RWPE2 (cell line): ENCODE results near the gene TMEM187.
"Not testable (repeated sequence)": the region's sequence is repeated elsewhere in the genome, so short reads cannot be mapped to it uniquely, and the experiment has no call there.

Experiments
- ATAC-seq: fragments of 200-7000 bp; cut with Tn5 transposase; 3 replicates; pipeline ENCODE4 v1.9.1; 2021; ENCODE audit warnings: low read depth
- DNase-seq: peaks from one replicate; pipeline ENCODE4 v3.0.0-alpha.2; 2020; ENCODE audit warnings: low spot score
- H3K27ac ChIP-seq: fragments of 450-650 bp; 2 replicates; pipeline ENCODE4 v1.5.1; 2017; ENCODE audit warnings: mild to moderate bottlenecking; ENCODE audit not compliant: poor library complexity, severe bottlenecking
- H3K27me3 ChIP-seq: fragments of 250-450 bp; sonication (Bioruptor Pico); 2 replicates; pipeline ENCODE4 v1.5.1; 2021; ENCODE audit warnings: mild to moderate bottlenecking, moderate library complexity; ENCODE audit not compliant: insufficient read depth, poor library complexity, severe bottlenecking
- H3K36me3 ChIP-seq: fragments of 250-450 bp; sonication (Bioruptor Pico); 2 replicates; pipeline ENCODE4 v1.5.1; 2020; ENCODE audit warnings: low read depth, mild to moderate bottlenecking, moderate library complexity
- H3K4me1 ChIP-seq: fragments of 250-450 bp; sonication (Bioruptor Pico); 2 replicates; pipeline ENCODE4 v1.5.1; 2021; ENCODE audit warnings: mild to moderate bottlenecking, moderate library complexity; ENCODE audit not compliant: insufficient read depth, poor library complexity, severe bottlenecking
- H3K4me3 ChIP-seq: fragments of 250-450 bp; sonication (Bioruptor Pico); 2 replicates; pipeline ENCODE4 v1.5.1; 2021; ENCODE audit warnings: mild to moderate bottlenecking, moderate library complexity; ENCODE audit not compliant: severe bottlenecking
- H3K9me3 ChIP-seq: fragments of 250-450 bp; sonication (Bioruptor Pico); 2 replicates; pipeline ENCODE4 v1.5.1; 2021; ENCODE audit warnings: mild to moderate bottlenecking, moderate library complexity; ENCODE audit not compliant: severe bottlenecking
- CTCF ChIP-seq: fragments of 450-650 bp; IDR thresholded peaks from one replicate; pipeline ENCODE4 v1.5.1; 2017; ENCODE audit warnings: mild to moderate bottlenecking, moderate library complexity; ENCODE audit not compliant: poor library complexity, severe bottlenecking

The TMEM187 gene

GRCh38 chrX:153989973-153990655 lies 17.6 kb downstream of the TMEM187 start:
- no peak for TF ChIP-seq CTCF
- ATAC-seq (no peak), DNase-seq (no peak)
- Histone ChIP-seq H3K27me3 (no peaks in the 10 kb centered on the region), H3K4me1 (no peaks in the 10 kb centered on the region), H3K9me3 (no peaks in the 10 kb centered on the region), H3K36me3 (no peaks in the 10 kb centered on the region), H3K4me3 (no peak overlapping the region), H3K27ac (no peak overlapping the region)

GRCh38 chrX:153991013-153991580 lies 18.5 kb downstream of the TMEM187 start:
- H3K36me3 ChIP-seq = no peaks in the 10 kb centered on the region
- H3K4me1 ChIP-seq = no peaks in the 10 kb centered on the region
- H3K27ac ChIP-seq = no peak overlapping the region
- DNase-seq (no peak), ATAC-seq (no peak)
- H3K4me3 ChIP-seq = no peak overlapping the region
- TF ChIP-seq CTCF = no peak
- no peaks in the 10 kb centered on the region for H3K9me3 ChIP-seq
- no peaks in the 10 kb centered on the region for H3K27me3 ChIP-seq

- Histone ChIP-seq H3K27me3 (no peaks in the 10 kb centered on the region), H3K36me3 (no peaks in the 10 kb centered on the region), H3K9me3 (no peaks in the 10 kb centered on the region), H3K27ac (no peak overlapping the region), H3K4me1 (no peaks in the 10 kb centered on the region), H3K4me3 (no peak overlapping the region)
- DNase-seq (no peak), ATAC-seq (no peak)
- TF ChIP-seq CTCF = no peak
These were observed 19.6 kb downstream of the TMEM187 start for GRCh38 chrX:153992180-153992579.

GRCh38 chrX:153993079-153993478 lies 20.5 kb downstream of the TMEM187 start:
- no peak for DNase-seq
- TF ChIP-seq CTCF = no peak
- Histone ChIP-seq H3K9me3 (no peaks in the 10 kb centered on the region), H3K4me1 (no peaks in the 10 kb centered on the region), H3K4me3 (no peak overlapping the region), H3K27me3 (no peaks in the 10 kb centered on the region), H3K27ac (no peak overlapping the region), H3K36me3 (no peaks in the 10 kb centered on the region)
- ATAC-seq = no peak

- H3K4me1 ChIP-seq = no peaks in the 10 kb centered on the region
- no peaks in the 10 kb centered on the region for H3K27me3 ChIP-seq
- no peak overlapping the region for H3K27ac ChIP-seq
- no peaks in the 10 kb centered on the region for H3K9me3 ChIP-seq
- no peak for TF ChIP-seq CTCF
- DNase-seq (no peak), ATAC-seq (no peak)
- no peak overlapping the region for H3K4me3 ChIP-seq
- H3K36me3 ChIP-seq = no peaks in the 10 kb centered on the region
These were observed 21.4 kb downstream of the TMEM187 start for GRCh38 chrX:153993978-153994377.

GRCh38 chrX:153994398-153994797 lies 21.8 kb downstream of the TMEM187 start:
- not testable (repeated sequence) for H3K9me3 ChIP-seq, H3K4me3 ChIP-seq, H3K36me3 ChIP-seq, ATAC-seq, H3K4me1 ChIP-seq, H3K27ac ChIP-seq, H3K27me3 ChIP-seq, DNase-seq
